ENCODE results near the gene RNF150. TPM values are rescaled to one million over a fixed set of nuclear protein-coding genes. Genes with fewer than 3 reads are reported as not detected.

Gene RNF150
- total and polyA plus RNA-seq, 12 donors = 4.9 to 88.6 (median 61.3) TPM

DNA sequence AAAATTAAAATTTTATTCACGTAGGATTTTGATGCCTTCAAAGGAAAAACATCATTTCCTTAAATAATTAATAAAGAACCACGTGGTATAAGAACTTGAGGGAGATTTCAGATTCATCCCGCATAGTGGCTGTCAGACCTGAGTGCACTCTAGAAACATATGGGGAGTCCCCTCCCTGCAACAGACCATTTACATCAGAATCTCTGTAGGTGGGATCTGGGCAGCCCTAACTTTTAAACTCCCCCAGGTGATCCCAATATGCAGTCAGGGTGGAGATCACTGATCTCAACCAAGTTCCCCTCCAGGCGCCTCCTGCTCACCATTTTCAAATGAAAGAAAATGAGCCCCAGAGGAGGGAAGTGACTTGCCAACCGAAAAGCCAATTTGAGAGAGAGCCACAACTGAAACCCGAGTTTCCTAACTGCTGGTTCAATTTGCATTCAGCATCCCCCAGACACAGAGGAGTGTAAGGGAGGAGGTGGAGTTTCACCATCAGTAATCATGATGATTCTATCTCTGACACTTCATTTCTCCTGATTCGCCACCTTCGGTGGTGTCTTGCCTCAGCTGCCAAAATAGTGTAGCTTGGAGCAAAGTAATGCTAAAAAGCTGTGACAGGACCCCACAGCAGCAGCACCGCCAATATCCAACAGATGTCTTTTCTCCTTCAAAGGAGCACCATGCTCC lies 11.4 kb downstream of the RNF150 start:
- 74 to 81% (median 79%) methylated on average over 9 of the region's 9 CpGs for WGBS, 4 donors
- TF ChIP-seq, protein P1, sequence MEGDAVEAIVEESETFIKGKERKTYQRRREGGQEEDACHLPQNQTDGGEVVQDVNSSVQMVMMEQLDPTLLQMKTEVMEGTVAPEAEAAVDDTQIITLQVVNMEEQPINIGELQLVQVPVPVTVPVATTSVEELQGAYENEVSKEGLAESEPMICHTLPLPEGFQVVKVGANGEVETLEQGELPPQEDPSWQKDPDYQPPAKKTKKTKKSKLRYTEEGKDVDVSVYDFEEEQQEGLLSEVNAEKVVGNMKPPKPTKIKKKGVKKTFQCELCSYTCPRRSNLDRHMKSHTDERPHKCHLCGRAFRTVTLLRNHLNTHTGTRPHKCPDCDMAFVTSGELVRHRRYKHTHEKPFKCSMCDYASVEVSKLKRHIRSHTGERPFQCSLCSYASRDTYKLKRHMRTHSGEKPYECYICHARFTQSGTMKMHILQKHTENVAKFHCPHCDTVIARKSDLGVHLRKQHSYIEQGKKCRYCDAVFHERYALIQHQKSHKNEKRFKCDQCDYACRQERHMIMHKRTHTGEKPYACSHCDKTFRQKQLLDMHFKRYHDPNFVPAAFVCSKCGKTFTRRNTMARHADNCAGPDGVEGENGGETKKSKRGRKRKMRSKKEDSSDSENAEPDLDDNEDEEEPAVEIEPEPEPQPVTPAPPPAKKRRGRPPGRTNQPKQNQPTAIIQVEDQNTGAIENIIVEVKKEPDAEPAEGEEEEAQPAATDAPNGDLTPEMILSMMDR (IDR thresholded peaks at IDR 0.05) = no peak
- no peak for TF ChIP-seq POLR2A (IDR thresholded peaks at IDR 0.05)
- Histone ChIP-seq H3K27ac (no peak overlapping the region), H3K4me3 (no peak overlapping the region), H3K9me3 (replicated peaks in 1 of 3) (no peaks in the 10 kb centered on the region), H3K36me3 (replicated peaks in 1 of 2) (no peaks in the 10 kb centered on the region), H3K27me3 (no peaks in the 10 kb centered on the region), H3K4me1 (replicated peaks in 1 of 2) (peaks cover 0 to 14% of the 10 kb centered on the region in 2 donors)
- intact Hi-C loops (cut with DNase I) = loop anchor here in 1 of 2 donors (10.0 kb wide), 1 partner anchor 107 kb away; no protein-coding TSS in a partner anchor
- DNase-seq = no peak

DNA sequence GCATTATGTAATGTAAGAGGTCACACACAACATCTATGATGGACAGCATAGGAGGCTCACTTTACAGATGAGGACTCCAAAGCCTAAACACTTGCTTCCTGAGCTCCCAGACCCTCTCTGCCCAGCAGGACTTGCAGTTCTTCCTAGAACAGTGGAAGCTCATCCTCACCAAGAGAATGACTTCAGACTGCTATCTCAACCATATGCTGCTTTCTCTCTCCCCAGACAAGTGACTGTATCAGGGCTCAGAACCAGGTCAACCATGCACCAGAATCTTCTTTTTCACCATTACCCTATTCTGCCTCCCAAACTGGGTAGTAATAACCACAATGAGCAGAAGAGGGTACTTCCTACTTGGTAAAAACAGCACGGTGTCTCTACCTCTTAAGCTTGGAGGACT lies 12.2 kb downstream of the RNF150 start:
- TF ChIP-seq, protein P1 (IDR thresholded peaks at IDR 0.05) = no peak
- TF ChIP-seq POLR2A (IDR thresholded peaks at IDR 0.05) = no peak

DNA sequence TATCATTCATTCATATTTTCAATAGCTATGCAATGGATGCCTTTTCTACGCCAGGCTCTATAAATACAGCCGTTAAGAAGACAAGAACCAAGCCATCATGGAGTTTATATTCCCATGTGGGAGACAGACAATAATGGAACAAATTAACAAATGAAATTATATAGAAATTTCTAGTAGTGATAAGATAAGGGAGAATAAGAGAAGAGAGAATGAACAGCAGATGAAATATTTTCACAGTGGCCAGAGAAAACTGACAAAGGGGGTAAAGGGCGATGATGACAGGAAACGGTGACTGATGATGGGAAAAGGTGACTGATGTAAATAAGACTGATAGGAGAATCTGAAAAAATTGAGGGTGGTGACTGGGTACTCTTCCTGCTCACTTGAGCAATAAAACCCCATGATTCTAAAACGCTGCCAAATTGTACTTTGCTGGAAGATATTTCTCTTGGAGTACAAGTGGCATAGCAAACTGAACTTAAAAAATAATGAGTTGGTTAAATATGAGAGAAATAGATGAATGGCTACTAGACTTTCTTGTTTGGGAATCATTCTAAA lies 13.2 kb downstream of the RNF150 start:
- intact Hi-C loops (cut with DNase I) = loop anchor here in 1 of 2 donors (10.0 kb wide), 1 partner anchor 105 kb away; no protein-coding TSS in a partner anchor
- Histone ChIP-seq H3K4me1 (replicated peaks in 1 of 2) (peaks cover 0 to 14% of the 10 kb centered on the region in 2 donors), H3K27ac (no peak overlapping the region), H3K27me3 (no peaks in the 10 kb centered on the region), H3K9me3 (replicated peaks in 1 of 3) (no peaks in the 10 kb centered on the region), H3K4me3 (no peak overlapping the region), H3K36me3 (replicated peaks in 1 of 2) (no peaks in the 10 kb centered on the region)
- no peak for TF ChIP-seq POLR2A (IDR thresholded peaks at IDR 0.05)
- TF ChIP-seq, protein P1 (IDR thresholded peaks at IDR 0.05) = no peak
- no peak for DNase-seq
- 87 to 94% (median 92%) methylated on average over 5 of the region's 5 CpGs for WGBS, 4 donors

More for the DNA sequence above, 12.2 kb downstream of the RNF150 start:
- WGBS, 4 donors = 84 to 100% (median 91%) methylated on average over 1 of the region's 1 CpG
- no peak overlapping the region for H3K4me3 ChIP-seq
- no peak overlapping the region for H3K27ac ChIP-seq
- peaks cover 0 to 14% of the 10 kb centered on the region in 2 donors for H3K4me1 ChIP-seq (replicated peaks in 1 of 2)
- no peaks in the 10 kb centered on the region for H3K36me3 ChIP-seq (replicated peaks in 1 of 2)
- no peak for DNase-seq
- intact Hi-C loops (cut with DNase I) = loop anchor here in 1 of 2 donors (10.0 kb wide), 1 partner anchor 106 kb away; no protein-coding TSS in a partner anchor
- H3K9me3 ChIP-seq (replicated peaks in 1 of 3) = no peaks in the 10 kb centered on the region
- H3K27me3 ChIP-seq = no peaks in the 10 kb centered on the region

DNA sequence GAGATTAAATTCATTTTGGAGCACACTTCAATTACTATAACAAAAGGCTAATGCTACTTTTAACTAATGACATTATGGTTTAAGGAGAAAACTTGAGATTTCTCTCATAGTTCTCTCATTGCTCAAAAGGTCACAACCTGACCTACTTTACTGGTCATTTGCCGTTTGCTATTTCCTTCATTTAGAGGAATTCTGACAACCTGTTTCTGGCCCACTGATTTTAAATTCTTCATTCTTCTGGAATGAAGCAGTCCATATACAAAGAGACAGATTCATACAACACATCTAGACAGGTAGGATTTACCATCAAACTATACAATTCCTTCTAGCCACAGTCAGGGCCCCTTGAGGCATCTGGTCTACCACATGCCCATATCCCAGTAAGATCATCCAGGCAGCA lies 14.2 kb downstream of the RNF150 start:
- WGBS, 4 donors = 22 to 43% (median 31%) methylated on average over 1 of the region's 1 CpG
- Histone ChIP-seq H3K36me3 (replicated peaks in 1 of 2) (no peaks in the 10 kb centered on the region), H3K4me1 (replicated peaks in 1 of 2) (peaks cover 0 to 14% of the 10 kb centered on the region in 2 donors), H3K27me3 (no peaks in the 10 kb centered on the region), H3K4me3 (no peak overlapping the region), H3K27ac (no peak overlapping the region), H3K9me3 (replicated peaks in 1 of 3) (no peaks in the 10 kb centered on the region)
- DNase-seq = no peak
- TF ChIP-seq, protein P1 (IDR thresholded peaks at IDR 0.05) = no peak
- no peak for TF ChIP-seq POLR2A (IDR thresholded peaks at IDR 0.05)
- intact Hi-C loops (cut with DNase I) = no loop called here

Data from adrenal gland (tissue), 12 donors.